Measurements from ENCODE around the gene SMC6. TPM values are rescaled to one million over a fixed set of nuclear protein-coding genes. Genes with fewer than 3 reads are reported as not detected.

The SMC6 gene
- total RNA-seq, 2 experiments from 2014 or later: 35.2 to 37.2 TPM

- DNase-seq (no peak), ATAC-seq (no peak)
- CTCF ChIA-PET: interaction anchor here (7.8 kb wide), 1 partner anchor 32 kb away, joined by 119 read pairs; no protein-coding TSS in a partner anchor
- Mint-ChIP-seq H3K27me3 (ENCODE audit: low read depth) (no peaks in the 10 kb centered on the region), H3K4me1 (ENCODE audit: low read depth) (no peaks in the 10 kb centered on the region), H3K9me3 (ENCODE audit: insufficient read depth) (no peaks in the 10 kb centered on the region), H3K27ac (no peak overlapping the region), H3K36me3 (ENCODE audit: low read depth) (no peaks in the 10 kb centered on the region), H3K4me3 (no peak overlapping the region)
- POLR2A ChIA-PET: interaction anchor here (0.6 kb wide), 1 partner anchor 1394 kb away, joined by 3 read pairs; no protein-coding TSS in a partner anchor
These were observed 113.2 kb downstream of the SMC6 start for GRCh38 chr2:17640406-17640805.

GRCh38 chr2:17638196-17638743 lies 115.3 kb downstream of the SMC6 start:
- Mint-ChIP-seq H3K36me3 (ENCODE audit: low read depth) (no peaks in the 10 kb centered on the region), H3K9me3 (ENCODE audit: insufficient read depth) (no peaks in the 10 kb centered on the region), H3K4me3 (no peak overlapping the region), H3K27me3 (ENCODE audit: low read depth) (no peaks in the 10 kb centered on the region), H3K27ac (no peak overlapping the region), H3K4me1 (ENCODE audit: low read depth) (no peaks in the 10 kb centered on the region)
- DNase-seq: no peak
- POLR2A ChIA-PET: no interaction called here
- ATAC-seq: no peak
- CTCF ChIA-PET: no interaction called here

GRCh38 chr2:17637131-17637906 lies 116.3 kb downstream of the SMC6 start:
- Mint-ChIP-seq H3K27ac (no peak overlapping the region), H3K9me3 (ENCODE audit: insufficient read depth) (no peaks in the 10 kb centered on the region), H3K27me3 (ENCODE audit: low read depth) (no peaks in the 10 kb centered on the region), H3K4me1 (ENCODE audit: low read depth) (no peaks in the 10 kb centered on the region), H3K36me3 (ENCODE audit: low read depth) (no peaks in the 10 kb centered on the region), H3K4me3 (no peak overlapping the region)
- POLR2A ChIA-PET: no interaction called here
- ATAC-seq (no peak), DNase-seq (no peak)
- CTCF ChIA-PET: no interaction called here

GRCh38 chr2:17636257-17636656 lies 117.4 kb downstream of the SMC6 start:
- DNase-seq (no peak), ATAC-seq (no peak)
- Mint-ChIP-seq H3K9me3 (ENCODE audit: insufficient read depth) (no peaks in the 10 kb centered on the region), H3K4me3 (no peak overlapping the region), H3K36me3 (ENCODE audit: low read depth) (no peaks in the 10 kb centered on the region), H3K4me1 (ENCODE audit: low read depth) (no peaks in the 10 kb centered on the region), H3K27ac (no peak overlapping the region), H3K27me3 (ENCODE audit: low read depth) (no peaks in the 10 kb centered on the region)
- ChIA-PET POLR2A (no interaction called here), CTCF (interaction anchor here (1.8 kb wide), 1 partner anchor 10 kb away, joined by 10 read pairs; no protein-coding TSS in a partner anchor)

- CTCF ChIA-PET: interaction anchor here (0.7 to 1.8 kb wide), 2 partner anchors 11 to 36 kb away, joined by 3 to 10 read pairs; no protein-coding TSS in a partner anchor
- no peak overlapping the region for H3K4me3 Mint-ChIP-seq
- no peaks in the 10 kb centered on the region for H3K36me3 Mint-ChIP-seq (ENCODE audit: low read depth)
These were observed 118.6 kb downstream of the SMC6 start for GRCh38 chr2:17634997-17635396.

GRCh38 chr2:17630089-17630488 lies 123.5 kb downstream of the SMC6 start:
- peaks cover 2% of the 10 kb centered on the region for H3K4me1 Mint-ChIP-seq (ENCODE audit: low read depth)
- POLR2A ChIA-PET: no interaction called here

More at GRCh38 chr2:17634997-17635396, 118.6 kb downstream of the SMC6 start:
- POLR2A ChIA-PET: no interaction called here
- DNase-seq: no peak
- no peaks in the 10 kb centered on the region for H3K9me3 Mint-ChIP-seq (ENCODE audit: insufficient read depth)
- H3K27me3 Mint-ChIP-seq (ENCODE audit: low read depth): no peaks in the 10 kb centered on the region
- ATAC-seq: no peak
- no peak overlapping the region for H3K27ac Mint-ChIP-seq
- no peaks in the 10 kb centered on the region for H3K4me1 Mint-ChIP-seq (ENCODE audit: low read depth)

GRCh38 chr2:17628349-17629261 lies 125.0 kb downstream of the SMC6 start:
- Mint-ChIP-seq H3K4me1 (ENCODE audit: low read depth) (peaks cover 2% of the 10 kb centered on the region), H3K27me3 (ENCODE audit: low read depth) (no peaks in the 10 kb centered on the region), H3K9me3 (ENCODE audit: insufficient read depth) (no peaks in the 10 kb centered on the region), H3K4me3 (no peak overlapping the region), H3K36me3 (ENCODE audit: low read depth) (no peaks in the 10 kb centered on the region), H3K27ac (no peak overlapping the region)
- POLR2A ChIA-PET: no interaction called here
- DNase-seq (no peak), ATAC-seq (no peak)
- CTCF ChIA-PET: interaction anchor here (2.2 kb wide), 1 partner anchor 18 kb away, joined by 10 read pairs; no protein-coding TSS in a partner anchor

More at GRCh38 chr2:17630089-17630488, 123.5 kb downstream of the SMC6 start:
- Mint-ChIP-seq H3K27me3 (ENCODE audit: low read depth) (no peaks in the 10 kb centered on the region), H3K4me3 (no peak overlapping the region), H3K36me3 (ENCODE audit: low read depth) (no peaks in the 10 kb centered on the region), H3K27ac (no peak overlapping the region), H3K9me3 (ENCODE audit: insufficient read depth) (no peaks in the 10 kb centered on the region)
- no peak for DNase-seq
- no peak for ATAC-seq
- CTCF ChIA-PET: no interaction called here

- Mint-ChIP-seq H3K27ac (no peak overlapping the region), H3K36me3 (ENCODE audit: low read depth) (no peaks in the 10 kb centered on the region), H3K4me1 (ENCODE audit: low read depth) (peaks cover 2% of the 10 kb centered on the region), H3K4me3 (no peak overlapping the region), H3K27me3 (ENCODE audit: low read depth) (no peaks in the 10 kb centered on the region), H3K9me3 (ENCODE audit: insufficient read depth) (no peaks in the 10 kb centered on the region)
- DNase-seq (no peak), ATAC-seq (no peak)
- ChIA-PET POLR2A (no interaction called here), CTCF (interaction anchor here (2.2 kb wide), 1 partner anchor 19 kb away, joined by 10 read pairs; no protein-coding TSS in a partner anchor)
These were observed 126.2 kb downstream of the SMC6 start for GRCh38 chr2:17627434-17627833.

GRCh38 chr2:17626986-17627385 lies 126.6 kb downstream of the SMC6 start:
- ChIA-PET CTCF (no interaction called here), POLR2A (no interaction called here)
- Mint-ChIP-seq H3K9me3 (ENCODE audit: insufficient read depth) (no peaks in the 10 kb centered on the region), H3K4me3 (no peak overlapping the region), H3K4me1 (ENCODE audit: low read depth) (peaks cover 2% of the 10 kb centered on the region), H3K27ac (no peak overlapping the region), H3K27me3 (ENCODE audit: low read depth) (no peaks in the 10 kb centered on the region), H3K36me3 (ENCODE audit: low read depth) (no peaks in the 10 kb centered on the region)
- ATAC-seq (no peak), DNase-seq (no peak)

- POLR2A ChIA-PET: no interaction called here
- H3K27me3 Mint-ChIP-seq (ENCODE audit: low read depth): no peaks in the 10 kb centered on the region
- no peaks in the 10 kb centered on the region for H3K36me3 Mint-ChIP-seq (ENCODE audit: low read depth)
- H3K4me3 Mint-ChIP-seq: no peak overlapping the region
- DNase-seq: no peak
- H3K9me3 Mint-ChIP-seq (ENCODE audit: insufficient read depth): no peaks in the 10 kb centered on the region
- CTCF ChIA-PET: no interaction called here
- H3K4me1 Mint-ChIP-seq (ENCODE audit: low read depth): peaks cover 2% of the 10 kb centered on the region
- no peak overlapping the region for H3K27ac Mint-ChIP-seq
- ATAC-seq: no peak
These were observed 128.2 kb downstream of the SMC6 start for GRCh38 chr2:17625446-17625845.

- no peak overlapping the region for H3K27ac Mint-ChIP-seq
- no peaks in the 10 kb centered on the region for H3K27me3 Mint-ChIP-seq (ENCODE audit: low read depth)
- no peak overlapping the region for H3K4me3 Mint-ChIP-seq
- POLR2A ChIA-PET: no interaction called here
- no peak for DNase-seq
- H3K9me3 Mint-ChIP-seq (ENCODE audit: insufficient read depth): no peaks in the 10 kb centered on the region
- no peak for ATAC-seq
- CTCF ChIA-PET: no interaction called here
- no peaks in the 10 kb centered on the region for H3K36me3 Mint-ChIP-seq (ENCODE audit: low read depth)
- no peaks in the 10 kb centered on the region for H3K4me1 Mint-ChIP-seq (ENCODE audit: low read depth)
These were observed 131.8 kb downstream of the SMC6 start for GRCh38 chr2:17621781-17622180.

- no peaks in the 10 kb centered on the region for H3K9me3 Mint-ChIP-seq (ENCODE audit: insufficient read depth)
- POLR2A ChIA-PET: no interaction called here
These were observed 132.8 kb downstream of the SMC6 start for GRCh38 chr2:17620841-17621240.

More at GRCh38 chr2:17620841-17621240, 132.8 kb downstream of the SMC6 start:
- H3K36me3 Mint-ChIP-seq (ENCODE audit: low read depth): no peaks in the 10 kb centered on the region
- no peaks in the 10 kb centered on the region for H3K4me1 Mint-ChIP-seq (ENCODE audit: low read depth)
- CTCF ChIA-PET: no interaction called here
- H3K27ac Mint-ChIP-seq: no peak overlapping the region
- no peaks in the 10 kb centered on the region for H3K27me3 Mint-ChIP-seq (ENCODE audit: low read depth)
- no peak overlapping the region for H3K4me3 Mint-ChIP-seq
- DNase-seq (no peak), ATAC-seq (no peak)

All from activated CD8-positive, alpha-beta T cell treated with anti-CD3 and anti-CD28 coated beads, Interleukin-2, amount 10 ng/mL, durations not matched to agents 7 days and 5 days (primary cell).